CD4-positive, alpha-beta T cell treated with Interleukin-6 at 100 ng/mL for 8 hours (primary cell): Measurements from ENCODE around the gene JPH4.
"Not testable (repeated sequence)": the region's sequence is repeated elsewhere in the genome, so short reads cannot be mapped to it uniquely, and the experiment has no call there.

Source experiments
- DNase-seq: peaks from one replicate; pipeline ENCODE4 v3.0.0-alpha.2; 2020; ENCODE audit warnings: mixed read lengths, low spot score

JPH4 gene

GRCh38 chr14:23609001-23609400 lies 30.4 kb upstream of the JPH4 start:
- DNase-seq, result no peak

GRCh38 chr14:23608454-23608853 lies 29.9 kb upstream of the JPH4 start:
- DNase-seq, result no peak

GRCh38 chr14:23605931-23606585 lies 27.5 kb upstream of the JPH4 start:
- no peak for DNase-seq

GRCh38 chr14:23604675-23605170 lies 26.1 kb upstream of the JPH4 start:
- DNase-seq, result no peak

- no peak for DNase-seq
Observed at GRCh38 chr14:23604148-23604547, 25.6 kb upstream of the JPH4 start.

DNA sequence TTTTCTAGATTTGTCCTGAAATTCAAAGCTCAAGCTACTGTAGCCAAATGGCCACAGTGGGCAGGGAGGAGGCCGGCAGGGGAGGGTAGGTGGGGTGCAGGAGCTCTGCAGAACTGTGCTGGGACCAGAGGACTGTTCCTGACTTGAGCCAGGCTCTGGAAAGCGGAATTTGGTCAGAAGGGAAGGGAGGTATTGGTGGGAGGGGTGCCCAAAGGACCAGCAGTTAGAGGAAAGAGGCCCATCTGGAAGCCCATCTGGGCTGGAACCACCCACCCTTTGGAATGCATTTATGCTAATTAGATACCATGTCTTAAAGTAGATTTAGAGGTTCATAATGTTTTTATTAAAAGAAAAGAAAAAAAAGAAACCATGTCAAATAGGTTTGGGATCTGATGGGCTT lies 24.5 kb upstream of the JPH4 start:
- no peak for DNase-seq

GRCh38 chr14:23602181-23603095 lies 23.8 kb upstream of the JPH4 start:
- DNase-seq, result no peak

GRCh38 chr14:23601845-23602180 lies 23.2 kb upstream of the JPH4 start:
- DNase-seq, result no peak

DNA sequence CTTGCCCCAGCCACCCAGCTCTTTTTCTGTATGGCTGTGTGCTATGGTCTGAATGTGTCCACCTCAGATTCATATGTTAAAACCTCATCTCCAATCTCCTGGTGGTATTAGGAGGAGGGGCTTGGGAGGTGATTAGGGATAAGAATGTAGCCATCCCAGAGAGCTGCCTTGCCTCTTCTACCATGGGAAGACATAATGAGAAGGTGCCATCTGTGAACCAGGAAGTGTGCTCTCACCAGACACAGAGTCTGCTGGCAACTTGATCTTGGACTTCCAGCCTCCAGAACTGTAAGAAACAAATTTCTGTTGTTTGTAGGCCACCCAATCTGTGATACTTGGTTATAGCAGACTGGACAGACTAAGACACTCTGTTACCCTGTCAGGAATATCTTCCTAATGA lies 22.8 kb upstream of the JPH4 start:
- no peak for DNase-seq

GRCh38 chr14:23600806-23601205 lies 22.2 kb upstream of the JPH4 start:
- no peak for DNase-seq

DNA sequence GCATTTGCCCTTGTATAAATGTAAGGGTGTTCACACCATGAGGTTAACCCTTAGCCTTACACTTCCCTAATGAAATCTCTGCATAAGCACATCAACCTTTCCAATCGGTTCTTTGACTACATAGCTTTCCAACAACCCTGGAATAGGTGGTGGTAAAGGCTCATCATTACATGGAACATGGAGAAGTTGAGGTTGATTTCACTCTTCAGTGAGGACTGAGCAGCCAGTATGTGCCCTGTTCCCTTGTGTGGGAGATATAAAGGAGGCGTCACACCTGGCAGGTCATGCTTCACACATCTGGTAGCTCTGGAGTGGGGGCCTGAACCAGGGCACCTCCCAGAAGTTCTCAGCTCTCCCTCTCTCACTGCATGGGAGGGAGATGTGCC lies 21.7 kb upstream of the JPH4 start:
- no peak for DNase-seq

DNA sequence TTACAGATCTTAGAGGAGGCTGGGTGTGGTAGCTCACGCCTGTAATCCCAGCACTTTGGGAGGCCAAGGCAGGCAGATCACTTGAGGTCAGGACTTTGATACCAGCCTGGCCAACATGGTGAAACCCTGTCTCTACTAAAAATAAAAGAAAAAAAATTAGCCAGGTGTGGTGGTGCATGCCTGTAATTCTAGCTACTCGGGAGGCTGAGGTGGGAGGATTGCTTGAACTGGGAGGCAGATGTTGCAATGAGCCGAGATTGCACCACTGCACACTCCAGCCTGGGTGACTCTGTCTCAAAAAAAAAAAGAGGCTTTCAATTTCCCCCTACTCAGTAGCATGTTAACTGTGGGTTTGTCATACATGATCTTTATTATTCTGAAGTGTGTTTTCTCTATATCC lies 15.6 kb upstream of the JPH4 start:
- DNase-seq, result not testable (repeated sequence)

- DNase-seq, result no peak
Observed at GRCh38 chr14:23590198-23590597, 11.6 kb upstream of the JPH4 start.

GRCh38 chr14:23589606-23590005 lies 11.0 kb upstream of the JPH4 start:
- no peak for DNase-seq

DNA sequence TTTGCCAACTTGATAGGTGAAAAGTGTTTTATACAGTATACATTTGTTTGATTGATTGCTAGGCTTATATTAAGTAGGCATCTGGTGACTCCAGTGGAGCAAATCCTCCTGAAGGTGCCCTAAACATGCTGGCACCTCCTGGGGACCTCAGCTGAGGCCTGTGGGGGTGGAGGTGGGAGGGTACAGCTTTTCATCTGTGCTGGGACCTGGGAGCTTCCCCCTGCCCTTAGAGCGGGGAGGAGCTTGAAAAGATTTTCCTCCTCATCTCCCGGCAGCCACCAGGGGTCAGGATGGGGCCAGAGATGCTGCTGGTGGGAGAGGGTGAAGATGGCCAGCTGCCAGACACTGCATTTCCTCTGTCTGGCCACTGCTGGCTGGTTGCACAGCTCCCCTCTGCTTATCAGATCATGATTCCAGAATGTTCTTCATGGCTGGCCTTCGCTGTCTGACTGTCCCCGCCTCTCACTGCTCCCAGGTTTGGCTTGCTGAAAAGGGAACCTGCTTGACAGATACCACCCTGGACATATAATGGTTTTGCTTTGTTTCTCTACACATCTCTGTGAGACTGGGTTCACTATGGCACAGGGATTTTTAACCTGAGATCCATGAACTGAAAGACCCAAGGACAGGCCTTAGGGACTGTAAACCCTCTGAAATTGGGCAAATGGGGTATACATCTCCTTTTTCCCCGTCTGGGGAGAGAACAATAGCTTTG lies 10.5 kb upstream of the JPH4 start:
- DNase-seq, result peak; percentile 81

GRCh38 chr14:23584527-23585203 lies 6.1 kb upstream of the JPH4 start:
- DNase-seq, result not testable (repeated sequence)

- DNase-seq, result not testable (repeated sequence)
Observed at GRCh38 chr14:23583761-23584526, 5.4 kb upstream of the JPH4 start.

- DNase-seq, result no peak
Observed at GRCh38 chr14:23582906-23583760, 4.5 kb upstream of the JPH4 start.

- no peak for DNase-seq
Observed at GRCh38 chr14:23580948-23581281, 2.3 kb upstream of the JPH4 start.

DNA sequence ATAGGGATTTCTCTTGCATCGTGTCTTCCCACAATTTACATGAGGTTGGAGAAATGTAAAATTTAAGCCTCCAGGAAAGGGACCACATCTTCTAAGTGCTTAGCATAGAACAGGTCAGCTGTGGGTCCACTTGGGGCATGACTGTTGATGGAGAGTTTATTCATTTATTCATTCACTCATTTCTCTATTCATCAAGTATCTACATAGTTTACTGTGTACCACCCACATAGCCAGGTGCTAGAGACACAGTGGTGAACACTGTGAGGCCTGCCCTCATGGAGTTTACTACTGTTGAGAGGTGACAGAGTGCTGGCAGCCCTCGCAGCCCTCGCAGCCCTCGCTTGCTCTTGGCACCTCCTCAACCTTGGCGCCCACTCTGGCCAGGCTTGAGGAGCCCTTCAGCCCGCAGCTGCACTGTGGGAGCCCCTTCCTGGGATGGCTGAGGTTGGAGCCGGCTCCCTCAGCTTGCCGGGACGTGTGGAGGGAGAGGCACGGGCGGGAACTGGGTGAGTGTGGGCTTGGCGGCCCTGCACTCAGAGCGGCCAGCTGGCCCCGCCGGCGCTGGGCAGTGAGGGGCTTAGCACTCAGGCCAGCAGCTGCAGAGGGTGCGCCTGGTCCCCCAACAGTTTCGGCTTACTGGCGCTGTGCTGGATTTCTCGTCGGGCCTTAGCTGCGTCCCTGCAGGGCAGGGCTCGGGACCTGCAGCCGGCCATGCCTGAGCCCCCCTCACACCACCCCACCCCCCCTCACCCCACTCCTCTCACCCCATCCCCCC lies 1.7 kb upstream of the JPH4 start:
- DNase-seq, result no peak
